ENCODE data around the gene JMJD7. TPM values are rescaled to one million over a fixed set of nuclear protein-coding genes. Genes with fewer than 3 reads are reported as not detected.

The JMJD7 gene
- total RNA-seq, 1 experiment from 2014 or later = 10.9 TPM

- peaks cover 20% of the 10 kb centered on the region for H3K4me1 ChIP-seq
- no peaks in the 10 kb centered on the region; the same call in 1 of the 2 replicates for H3K36me3 ChIP-seq (ENCODE audit: control insufficient read depth, insufficient read depth, low read length)
- H3K4me3 ChIP-seq (ENCODE audit: low read depth, low read length) = no peak overlapping the region
- no peak for DNase-seq
- Mint-ChIP-seq H3K27ac (ENCODE audit: unreplicated experiment) (no peak overlapping the region), H3K36me3 (ENCODE audit: insufficient read depth, unreplicated experiment) (peaks cover 12% of the 10 kb centered on the region), H3K4me3 (ENCODE audit: unreplicated experiment) (no peak overlapping the region), H3K9me3 (ENCODE audit: unreplicated experiment) (no peaks in the 10 kb centered on the region), H3K27me3 (ENCODE audit: insufficient read depth, unreplicated experiment) (no peaks in the 10 kb centered on the region), H3K4me1 (ENCODE audit: low read depth, unreplicated experiment) (peaks cover 7% of the 10 kb centered on the region)
- TF ChIP-seq CTCF (IDR thresholded peaks at IDR 0.05; ENCODE audit: insufficient read depth in 1 of 2, low read depth in 1 of 2, low read length in 1 of 2, severe bottlenecking in 1 of 2, unreplicated experiment in 1 of 2) = no peak
- POLR2A ChIA-PET = no interaction called here
- BruUV-seq (replicated peaks) = no TSS peak
- H3K27me3 ChIP-seq (replicated peaks; ENCODE audit: control insufficient read depth, insufficient read depth, low read length) = no peaks in the 10 kb centered on the region
- H3K9me3 ChIP-seq = no peaks in the 10 kb centered on the region
- intact Hi-C loops (cut with micrococcal nuclease; ENCODE audit: unreplicated experiment) = no loop called here
- CTCF ChIA-PET = no interaction called here
Observed at GRCh38 chr15:41799488-41799805, 28.4 kb upstream of the JMJD7 start.

- intact Hi-C loops (cut with micrococcal nuclease; ENCODE audit: unreplicated experiment) = no loop called here
- CTCF ChIA-PET = no interaction called here
Observed at GRCh38 chr15:41801185-41801584, 26.7 kb upstream of the JMJD7 start.

GRCh38 chr15:41801850-41802455 lies 25.9 kb upstream of the JMJD7 start:
- ChIA-PET POLR2A (no interaction called here), CTCF (interaction anchor here (0.6 to 5.9 kb wide), 2 partner anchors 28 to 78 kb away, joined by 3 to 42 read pairs; partner anchors contain the start of gene MAPKBP1)
- H3K9me3 Mint-ChIP-seq (ENCODE audit: unreplicated experiment) = no peaks in the 10 kb centered on the region
- intact Hi-C loops (cut with micrococcal nuclease; ENCODE audit: unreplicated experiment) = no loop called here
- no peak overlapping the region for H3K27ac Mint-ChIP-seq (ENCODE audit: unreplicated experiment)
- no peak overlapping the region for H3K4me3 ChIP-seq (ENCODE audit: low read depth, low read length)
- no peak for TF ChIP-seq CTCF (IDR thresholded peaks at IDR 0.05; ENCODE audit: insufficient read depth in 1 of 2, low read depth in 1 of 2, low read length in 1 of 2, severe bottlenecking in 1 of 2, unreplicated experiment in 1 of 2)
- H3K27me3 ChIP-seq (replicated peaks; ENCODE audit: control insufficient read depth, insufficient read depth, low read length) = no peaks in the 10 kb centered on the region
- peaks cover 12% of the 10 kb centered on the region for H3K36me3 Mint-ChIP-seq (ENCODE audit: insufficient read depth, unreplicated experiment)
- no peak overlapping the region for H3K4me3 Mint-ChIP-seq (ENCODE audit: unreplicated experiment)
- peaks cover 19% of the 10 kb centered on the region for H3K4me1 ChIP-seq
- DNase-seq = no peak
- no peaks in the 10 kb centered on the region for H3K9me3 ChIP-seq
- no TSS peak for BruUV-seq (replicated peaks)
- no peaks in the 10 kb centered on the region; the same call in 1 of the 2 replicates for H3K36me3 ChIP-seq (ENCODE audit: control insufficient read depth, insufficient read depth, low read length)
- H3K4me1 Mint-ChIP-seq (ENCODE audit: low read depth, unreplicated experiment) = peaks cover 7% of the 10 kb centered on the region
- no peaks in the 10 kb centered on the region for H3K27me3 Mint-ChIP-seq (ENCODE audit: insufficient read depth, unreplicated experiment)

More at GRCh38 chr15:41801185-41801584, 26.7 kb upstream of the JMJD7 start:
- BruUV-seq (replicated peaks) = no TSS peak
- Histone ChIP-seq H3K9me3 (no peaks in the 10 kb centered on the region), H3K27me3 (replicated peaks; ENCODE audit: control insufficient read depth, insufficient read depth, low read length) (no peaks in the 10 kb centered on the region), H3K4me3 (ENCODE audit: low read depth, low read length) (no peak overlapping the region), H3K4me1 (peaks cover 20% of the 10 kb centered on the region), H3K36me3 (ENCODE audit: control insufficient read depth, insufficient read depth, low read length) (no peaks in the 10 kb centered on the region; the same call in 1 of the 2 replicates)
- POLR2A ChIA-PET = no interaction called here
- no peak for DNase-seq
- Mint-ChIP-seq H3K9me3 (ENCODE audit: unreplicated experiment) (no peaks in the 10 kb centered on the region), H3K27ac (ENCODE audit: unreplicated experiment) (no peak overlapping the region), H3K27me3 (ENCODE audit: insufficient read depth, unreplicated experiment) (no peaks in the 10 kb centered on the region), H3K4me1 (ENCODE audit: low read depth, unreplicated experiment) (peaks cover 7% of the 10 kb centered on the region), H3K36me3 (ENCODE audit: insufficient read depth, unreplicated experiment) (peaks cover 12% of the 10 kb centered on the region), H3K4me3 (ENCODE audit: unreplicated experiment) (no peak overlapping the region)
- no peak for TF ChIP-seq CTCF (IDR thresholded peaks at IDR 0.05; ENCODE audit: insufficient read depth in 1 of 2, low read depth in 1 of 2, low read length in 1 of 2, severe bottlenecking in 1 of 2, unreplicated experiment in 1 of 2)
